K562 (cell line): ENCODE measurements around the gene NRN1L. TPM values are rescaled to one million over a fixed set of nuclear protein-coding genes. Genes with fewer than 3 reads are reported as not detected.
A peak's percentile ranks its signal among the peaks of the same experiment; 100 is the strongest.

Experiments used
- CREB1 ChIP-seq, 2 experiments: sonication (generic) in 1 of 2; formaldehyde crosslinking in 1 of 2; IDR thresholded peaks; 2 replicates each; pipeline versions ENCODE4 v1.6.1 to v1.8.0; 2012 to 2022; ENCODE audit warnings: inconsistent platforms in 1 of 2, mild to moderate bottlenecking in 1 of 2, missing genetic modification reagents in 1 of 2, moderate library complexity in 1 of 2
- DIDO1 ChIP-seq: fragments of 450-650 bp; IDR thresholded peaks from 2 replicates; pipeline ENCODE4 v1.6.1; 2016; ENCODE audit warnings: low read depth, missing biosample characterization, missing genetic modification characterization
- MGA ChIP-seq: fragments of 450-650 bp; IDR thresholded peaks from 2 replicates; pipeline ENCODE4 v1.6.1; 2016; ENCODE audit warnings: mild to moderate bottlenecking, moderate library complexity
- RBM39 ChIP-seq: fragments of 200-400 bp; formaldehyde crosslinking; optimal IDR thresholded peaks from 2 replicates; pipeline ENCODE3; 2018; ENCODE audit warnings: low read depth, low read length
- TCFL5 ChIP-seq: fragments of 250-450 bp; sonication (Bioruptor Pico); conservative IDR thresholded peaks from 2 replicates; pipeline ENCODE4 v1.6.1; 2021; ENCODE audit warnings: mild to moderate bottlenecking, moderate library complexity, matching md5 sums
- ZNF134 ChIP-seq: fragments of 250-450 bp; sonication (Bioruptor Pico); conservative IDR thresholded peaks from 2 replicates; pipeline ENCODE4 v1.4.0; 2020
- polyA plus RNA-seq, 8 experiments: library from polyadenylated mRNA; depleted of rRNA in 4 of 8; stranded (reverse) in 5 of 8; unstranded in 3 of 8; fragments of >200 nt; fragmentation: Nextera tagmentation in 2 of 8; fragmentation: Illumina TruSeq in 1 of 8; extraction: Ambion mirVana in 2 of 8; extraction: Trizol in 1 of 8; gene quantifications; 2 replicates each; pipeline versions ENCODE4 v1.2.1 to v1.2.3, GENCODE V29; 2011 to 2014; ENCODE audit warnings: inconsistent platforms in 1 of 8, missing spikeins in 1 of 8
- total RNA-seq, 7 experiments: library from RNA; depleted of rRNA in 6 of 7; stranded (reverse); fragments of >200 nt in 6 of 7; fragmentation: Illumina TruSeq in 2 of 7; extraction: Trizol in 2 of 7; gene quantifications; 2 replicates each; pipeline versions ENCODE4 v1.2.1 to v1.2.3, GENCODE V29; 2011 to 2021; ENCODE audit warnings: low replicate concordance in 1 of 7
- TF ChIP-seq, protein P1 (sequence below): fragments of 200-800 bp; sonication (Bioruptor generic); IDR thresholded peaks from 2 replicates; pipeline ENCODE4 v1.6.1; 2016; ENCODE audit warnings: missing genetic modification characterization, missing compliant biosample characterization

Gene NRN1L
- total and polyA plus RNA-seq, 9 of the 15 experiments (the other 6 are each of a cell fraction or from before 2014, with no cell fraction given) = 0.22 to 0.86 (median 0.61) TPM; not detected in 5

- no peak for TF ChIP-seq TCFL5 (CRISPR knock-in tag)
- no peak for TF ChIP-seq ZNF134 (CRISPR knock-in tag)
- TF ChIP-seq RBM39 = no peak
- TF ChIP-seq, protein P1, sequence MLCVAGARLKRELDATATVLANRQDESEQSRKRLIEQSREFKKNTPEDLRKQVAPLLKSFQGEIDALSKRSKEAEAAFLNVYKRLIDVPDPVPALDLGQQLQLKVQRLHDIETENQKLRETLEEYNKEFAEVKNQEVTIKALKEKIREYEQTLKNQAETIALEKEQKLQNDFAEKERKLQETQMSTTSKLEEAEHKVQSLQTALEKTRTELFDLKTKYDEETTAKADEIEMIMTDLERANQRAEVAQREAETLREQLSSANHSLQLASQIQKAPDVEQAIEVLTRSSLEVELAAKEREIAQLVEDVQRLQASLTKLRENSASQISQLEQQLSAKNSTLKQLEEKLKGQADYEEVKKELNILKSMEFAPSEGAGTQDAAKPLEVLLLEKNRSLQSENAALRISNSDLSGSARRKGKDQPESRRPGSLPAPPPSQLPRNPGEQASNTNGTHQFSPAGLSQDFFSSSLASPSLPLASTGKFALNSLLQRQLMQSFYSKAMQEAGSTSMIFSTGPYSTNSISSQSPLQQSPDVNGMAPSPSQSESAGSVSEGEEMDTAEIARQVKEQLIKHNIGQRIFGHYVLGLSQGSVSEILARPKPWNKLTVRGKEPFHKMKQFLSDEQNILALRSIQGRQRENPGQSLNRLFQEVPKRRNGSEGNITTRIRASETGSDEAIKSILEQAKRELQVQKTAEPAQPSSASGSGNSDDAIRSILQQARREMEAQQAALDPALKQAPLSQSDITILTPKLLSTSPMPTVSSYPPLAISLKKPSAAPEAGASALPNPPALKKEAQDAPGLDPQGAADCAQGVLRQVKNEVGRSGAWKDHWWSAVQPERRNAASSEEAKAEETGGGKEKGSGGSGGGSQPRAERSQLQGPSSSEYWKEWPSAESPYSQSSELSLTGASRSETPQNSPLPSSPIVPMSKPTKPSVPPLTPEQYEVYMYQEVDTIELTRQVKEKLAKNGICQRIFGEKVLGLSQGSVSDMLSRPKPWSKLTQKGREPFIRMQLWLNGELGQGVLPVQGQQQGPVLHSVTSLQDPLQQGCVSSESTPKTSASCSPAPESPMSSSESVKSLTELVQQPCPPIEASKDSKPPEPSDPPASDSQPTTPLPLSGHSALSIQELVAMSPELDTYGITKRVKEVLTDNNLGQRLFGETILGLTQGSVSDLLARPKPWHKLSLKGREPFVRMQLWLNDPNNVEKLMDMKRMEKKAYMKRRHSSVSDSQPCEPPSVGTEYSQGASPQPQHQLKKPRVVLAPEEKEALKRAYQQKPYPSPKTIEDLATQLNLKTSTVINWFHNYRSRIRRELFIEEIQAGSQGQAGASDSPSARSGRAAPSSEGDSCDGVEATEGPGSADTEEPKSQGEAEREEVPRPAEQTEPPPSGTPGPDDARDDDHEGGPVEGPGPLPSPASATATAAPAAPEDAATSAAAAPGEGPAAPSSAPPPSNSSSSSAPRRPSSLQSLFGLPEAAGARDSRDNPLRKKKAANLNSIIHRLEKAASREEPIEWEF = no peak
- TF ChIP-seq CREB1 (IDR thresholded peaks at IDR 0.05) = 0 out of 2 replicates have a peak, but pooled peaks have one; percentile 9
- TF ChIP-seq CREB1 (CRISPR knock-in tag; IDR thresholded peaks at IDR 0.05) = no peak
- no peak for TF ChIP-seq DIDO1
- no peak for TF ChIP-seq MGA
Observed at GRCh38 chr16:67847064-67847861, 37.4 kb upstream of the NRN1L start, which contains the start of gene CENPT (continued).
